Measurements from ENCODE around the gene GRM8.

DNA sequence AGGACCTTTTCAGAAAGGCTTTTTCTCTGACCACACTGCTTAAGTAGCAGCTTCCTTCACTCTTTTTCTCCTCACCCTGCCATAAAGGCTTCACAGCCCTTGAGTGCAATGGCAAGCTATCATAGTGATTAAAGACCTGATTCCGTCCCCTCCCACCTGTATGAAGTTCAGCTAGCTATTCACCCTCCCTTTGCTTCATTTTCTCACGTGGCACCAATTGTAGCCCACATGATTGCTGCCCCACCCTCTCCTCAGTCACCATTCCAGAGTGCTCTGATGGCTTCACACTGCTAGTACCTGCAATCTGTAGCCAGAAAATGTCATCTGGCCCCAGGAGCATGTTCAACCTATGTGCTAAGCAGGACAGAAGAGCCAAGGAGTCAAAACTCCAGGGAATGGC, 523.8 kb downstream of the GRM8 start:
- TF ChIP-seq ESRRA (IDR thresholded peaks at IDR 0.05; ENCODE audit: borderline replicate concordance, low read length) (no peak), JUN (IDR thresholded peaks at IDR 0.05) (no peak), MAZ (IDR thresholded peaks at IDR 0.05; ENCODE audit: borderline replicate concordance, low read depth, low read length) (no peak), CBX2 (IDR thresholded peaks at IDR 0.05; ENCODE audit: borderline replicate concordance, low read depth) (no peak)
- TF ChIP-seq, protein P1, sequence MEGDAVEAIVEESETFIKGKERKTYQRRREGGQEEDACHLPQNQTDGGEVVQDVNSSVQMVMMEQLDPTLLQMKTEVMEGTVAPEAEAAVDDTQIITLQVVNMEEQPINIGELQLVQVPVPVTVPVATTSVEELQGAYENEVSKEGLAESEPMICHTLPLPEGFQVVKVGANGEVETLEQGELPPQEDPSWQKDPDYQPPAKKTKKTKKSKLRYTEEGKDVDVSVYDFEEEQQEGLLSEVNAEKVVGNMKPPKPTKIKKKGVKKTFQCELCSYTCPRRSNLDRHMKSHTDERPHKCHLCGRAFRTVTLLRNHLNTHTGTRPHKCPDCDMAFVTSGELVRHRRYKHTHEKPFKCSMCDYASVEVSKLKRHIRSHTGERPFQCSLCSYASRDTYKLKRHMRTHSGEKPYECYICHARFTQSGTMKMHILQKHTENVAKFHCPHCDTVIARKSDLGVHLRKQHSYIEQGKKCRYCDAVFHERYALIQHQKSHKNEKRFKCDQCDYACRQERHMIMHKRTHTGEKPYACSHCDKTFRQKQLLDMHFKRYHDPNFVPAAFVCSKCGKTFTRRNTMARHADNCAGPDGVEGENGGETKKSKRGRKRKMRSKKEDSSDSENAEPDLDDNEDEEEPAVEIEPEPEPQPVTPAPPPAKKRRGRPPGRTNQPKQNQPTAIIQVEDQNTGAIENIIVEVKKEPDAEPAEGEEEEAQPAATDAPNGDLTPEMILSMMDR (IDR thresholded peaks at IDR 0.05), result no peak
- TF ChIP-seq, protein P2, sequence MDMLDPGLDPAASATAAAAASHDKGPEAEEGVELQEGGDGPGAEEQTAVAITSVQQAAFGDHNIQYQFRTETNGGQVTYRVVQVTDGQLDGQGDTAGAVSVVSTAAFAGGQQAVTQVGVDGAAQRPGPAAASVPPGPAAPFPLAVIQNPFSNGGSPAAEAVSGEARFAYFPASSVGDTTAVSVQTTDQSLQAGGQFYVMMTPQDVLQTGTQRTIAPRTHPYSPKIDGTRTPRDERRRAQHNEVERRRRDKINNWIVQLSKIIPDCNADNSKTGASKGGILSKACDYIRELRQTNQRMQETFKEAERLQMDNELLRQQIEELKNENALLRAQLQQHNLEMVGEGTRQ (IDR thresholded peaks at IDR 0.05), result no peak
